GM12878 (cell line): ENCODE measurements around the gene UBE2O. TPM values are rescaled to one million over a fixed set of nuclear protein-coding genes. Genes with fewer than 3 reads are reported as not detected.

ENCODE experiments used
- ATAC-seq: fragments of 200-7000 bp; cut with Tn5 transposase; 3 replicates; pipeline ENCODE4 v1.9.1; 2020; ENCODE audit warnings: mild to moderate bottlenecking, moderate library complexity
- BruUV-seq: library from RNA; stranded (reverse); fragments of 400-500 nt; replicated peaks from 2 replicates; lab custom pipeline; 2021; lab: Mats Ljungman, UMichigan
- CTCF ChIA-PET: fragments of 300-600 bp; sonication (Branson Sonifier 250); formaldehyde crosslinking; extraction: SDS; loops from one replicate; lab custom pipeline; 2021; ENCODE audit warnings: inconsistent platforms; lab: Yijun Ruan, JAX
- POLR2A ChIA-PET: fragments of 350-600 bp; formaldehyde crosslinking; extraction: SDS; loops from one replicate; lab custom pipeline; 2021; ENCODE audit warnings: inconsistent platforms; lab: Charles Lee
- RAD21 ChIA-PET: fragments of 300-600 bp; sonication (Branson Sonifier 250); formaldehyde crosslinking; loops from one replicate; lab custom pipeline; 2023; ENCODE audit warnings: antibody characterized with exemption; ENCODE audit not compliant: unreplicated experiment; lab: Charles Lee
- SMC1A ChIA-PET: fragments of 300-600 bp; sonication (Branson Sonifier 250); formaldehyde crosslinking; loops from one replicate; lab custom pipeline; 2023; ENCODE audit not compliant: unreplicated experiment, uncharacterized antibody; lab: Charles Lee
- DNase-seq: peaks from one replicate; pipeline ENCODE4 v3.0.0-alpha.2; 2011; ENCODE audit warnings: low read depth, low spot score
- FAIRE-seq: peaks from 3 replicates; lab custom pipeline; 2011; peaks lifted over from hg19 to GRCh38; lab: Jason Lieb, UNC
- H2AFZ ChIP-seq: 2 replicates; pipeline ENCODE4 v1.6.0; 2011; ENCODE audit warnings: low read depth, low read length, control low read depth; ENCODE audit not compliant: control insufficient read depth
- H3K27ac ChIP-seq: 2 replicates; pipeline ENCODE4 v1.5.1; 2011; ENCODE audit warnings: control low read depth; ENCODE audit not compliant: control insufficient read depth, insufficient read depth
- H3K27me3 ChIP-seq, 2 experiments: replicated peaks in 1 of 2; 2 replicates each; pipeline versions ENCODE4 v1.6.0 to v1.6.1; 2011; ENCODE audit warnings: low read length in 1 of 2; ENCODE audit not compliant: control insufficient read depth in 2 of 2, insufficient read depth in 2 of 2
- H3K36me3 ChIP-seq, 2 experiments: 2 replicates each; pipeline ENCODE4 v1.5.1; 2011; ENCODE audit warnings: low read length in 1 of 2; ENCODE audit not compliant: control insufficient read depth in 2 of 2, insufficient read depth in 2 of 2
- H3K4me1 ChIP-seq: 2 replicates; pipeline ENCODE4 v1.6.1; 2011; ENCODE audit warnings: mild to moderate bottlenecking, low read length, moderate library complexity, mixed read lengths; ENCODE audit not compliant: control insufficient read depth, insufficient read depth
- H3K4me2 ChIP-seq: 2 replicates; pipeline ENCODE4 v1.6.0; 2011; ENCODE audit warnings: control low read depth; ENCODE audit not compliant: control insufficient read depth, insufficient read depth
- H3K4me3 ChIP-seq: fragments of 200-600 bp; sonication (generic); 2 replicates; pipeline ENCODE4 v1.5.1; 2016
- H3K79me2 ChIP-seq: 2 replicates; pipeline ENCODE4 v1.6.0; 2011; ENCODE audit warnings: low read length; ENCODE audit not compliant: control insufficient read depth, insufficient read depth
- H3K9ac ChIP-seq: 2 replicates; pipeline ENCODE4 v1.8.0; 2011; ENCODE audit warnings: low read length, control low read depth, mixed read lengths; ENCODE audit not compliant: control insufficient read depth, insufficient read depth
- H3K9me3 ChIP-seq: replicated peaks from 3 replicates; pipeline ENCODE4 v1.5.1; 2011; ENCODE audit warnings: mild to moderate bottlenecking, low read length; ENCODE audit not compliant: control insufficient read depth, insufficient read depth
- H4K20me1 ChIP-seq: 2 replicates; pipeline ENCODE4 v1.6.0; 2011; ENCODE audit not compliant: control insufficient read depth, insufficient read depth
- CEBPZ ChIP-seq: fragments of 150-350 bp; IDR thresholded peaks from 2 replicates; pipeline ENCODE4 v1.6.1; 2016; ENCODE audit warnings: low read depth, low read length
- EED ChIP-seq: sonication (generic); IDR thresholded peaks from 2 replicates; pipeline ENCODE4 v1.6.1; 2016; ENCODE audit warnings: antibody characterized with exemption, low read depth
- HCFC1 ChIP-seq: fragments of 150-350 bp; IDR thresholded peaks from 2 replicates; pipeline ENCODE4 v1.6.1; 2014; ENCODE audit warnings: low read length
- RELB ChIP-seq: fragments of 450-650 bp; IDR thresholded peaks from 2 replicates; pipeline ENCODE4 v1.6.1; 2017; ENCODE audit warnings: low read depth, mild to moderate bottlenecking, moderate library complexity
- RUNX3 ChIP-seq: IDR thresholded peaks from 2 replicates; pipeline ENCODE4 v1.6.1; 2012; ENCODE audit warnings: low read length, inconsistent platforms
- SIN3A ChIP-seq: IDR thresholded peaks from 2 replicates; pipeline ENCODE4 v1.6.1; 2012; ENCODE audit warnings: low read depth, low read length, improper control_type of control experiment
- ZBTB4 ChIP-seq: fragments of 450-650 bp; formaldehyde crosslinking; IDR thresholded peaks from 2 replicates; pipeline ENCODE4 v1.4.0; 2022; ENCODE audit warnings: mild to moderate bottlenecking, moderate library complexity
- ZBTB40 ChIP-seq: fragments of 450-650 bp; IDR thresholded peaks from 2 replicates; pipeline ENCODE4 v1.6.1; 2016; ENCODE audit warnings: mild to moderate bottlenecking, moderate library complexity, borderline replicate concordance
- ZNF274 ChIP-seq: IDR thresholded peaks from one replicate; pipeline ENCODE4 v1.8.0; 2011; ENCODE audit not compliant: insufficient read length, insufficient read depth
- WGBS: methylation state at CpG from one replicate; pipeline ENCODE4 v1.1.6; 2016; ENCODE audit warnings: low lambda C conversion rate; ENCODE audit not compliant: insufficient replicate concordance, insufficient coverage; ENCODE audit errors: missing lambda C conversion rate; 5-methylcytosine and 5-hydroxymethylcytosine counted together
- in situ Hi-C: fragments of 300-500 bp; cut with MboI; formaldehyde crosslinking; loops from 9 replicates; pipeline ENCODE4 v1.14.3; 2018; ENCODE audit warnings: mixed read lengths
- intact Hi-C: fragments of 100-400 bp; cut with micrococcal nuclease; formaldehyde crosslinking; loops from one replicate; pipeline ENCODE4 v1.14.2; 2022; ENCODE audit not compliant: unreplicated experiment
- polyA plus RNA-seq, 11 experiments: library from polyadenylated mRNA; depleted of rRNA in 4 of 11; unstranded in 6 of 11; stranded (reverse) in 5 of 11; fragments of >200 nt; fragmentation: Nextera tagmentation in 4 of 11; fragmentation: Illumina TruSeq in 1 of 11; extraction: Ambion mirVana in 4 of 11; extraction: Trizol in 1 of 11; gene quantifications; 1 replicate in 1 of 11; 2 replicates in 10 of 11; pipeline versions ENCODE4 v1.2.1 to v1.2.3, GENCODE V29; 2011 to 2016; ENCODE audit warnings: inconsistent platforms in 2 of 11, missing spikeins in 2 of 11, low read depth in 1 of 11
- total RNA-seq, 4 experiments: library from RNA; depleted of rRNA in 3 of 4; stranded (reverse); fragments of >200 nt in 3 of 4; fragmentation: Illumina TruSeq in 1 of 4; extraction: Trizol in 1 of 4; gene quantifications; 2 replicates each; pipeline versions ENCODE4 v1.2.1 to v1.2.3, GENCODE V29; 2013 to 2021

The UBE2O gene
- total and polyA plus RNA-seq, 10 of the 15 experiments (the other 5 are each of a cell fraction or from before 2014, with no cell fraction given) = 2.1 to 39.0 (median 14.1) TPM

GRCh38 chr17:76395980-76396379 is 57.0 kb downstream of the UBE2O start (continued):
- TF ChIP-seq ZBTB4 (no peak), RUNX3 (no peak), SIN3A (no peak)

GRCh38 chr17:76394166-76394565 is 58.8 kb downstream of the UBE2O start:
- intact Hi-C loops (no loop called here), in situ Hi-C loops (no loop called here)
- H3K36me3 ChIP-seq = peaks cover 26 to 38% of the 10 kb centered on the region in 2 experiments
- no peak for ATAC-seq
- DNase-seq = no peak
- SMC1A ChIA-PET = no interaction called here
- no peak overlapping the region for H2AFZ ChIP-seq
- H3K4me1 ChIP-seq = no peaks in the 10 kb centered on the region
- H3K9ac ChIP-seq = no peak overlapping the region
- no peak overlapping the region for H3K27ac ChIP-seq
- no TSS peak for BruUV-seq
- no peaks in the 10 kb centered on the region for H3K9me3 ChIP-seq
- POLR2A ChIA-PET = no interaction called here
- RAD21 ChIA-PET = no interaction called here
- H3K79me2 ChIP-seq = no peaks in the 10 kb centered on the region
- CTCF ChIA-PET = interaction anchor here (0.7 kb wide), 1 partner anchor 200 kb away, joined by 3 read pairs; no protein-coding TSS in a partner anchor
- no peak for FAIRE-seq
- no peak overlapping the region for H3K4me2 ChIP-seq
- no peaks in the 10 kb centered on the region for H3K27me3 ChIP-seq
- H3K4me3 ChIP-seq = no peak overlapping the region
- WGBS = 94% methylated on average over 10 of the region's 10 CpGs
- no peaks in the 10 kb centered on the region for H4K20me1 ChIP-seq
- TF ChIP-seq ZNF274 (no peak), CEBPZ (no peak), EED (no peak), HCFC1 (no peak), ZBTB40 (no peak), RELB (no peak)
